ENCODE results near the gene ARSI. TPM values are rescaled to one million over a fixed set of nuclear protein-coding genes. Genes with fewer than 3 reads are reported as not detected.

ARSI gene
- total RNA-seq, 1 experiment from 2014 or later, result 0.71 TPM

- Mint-ChIP-seq H3K27ac (ENCODE audit: unreplicated experiment) (no peak overlapping the region), H3K36me3 (ENCODE audit: insufficient read depth, unreplicated experiment) (no peaks in the 10 kb centered on the region), H3K4me1 (ENCODE audit: low read depth, unreplicated experiment) (no peaks in the 10 kb centered on the region), H3K4me3 (ENCODE audit: low read depth, unreplicated experiment) (no peak overlapping the region), H3K27me3 (ENCODE audit: unreplicated experiment) (no peaks in the 10 kb centered on the region), H3K9me3 (ENCODE audit: low read depth, unreplicated experiment) (no peaks in the 10 kb centered on the region)
- no TSS peak for BruUV-seq (replicated peaks)
- CTCF ChIA-PET, result no interaction called here
- no peak for DNase-seq
- intact Hi-C loops (cut with micrococcal nuclease; ENCODE audit: unreplicated experiment), result no loop called here
- no peak for TF ChIP-seq CTCF (IDR thresholded peaks at IDR 0.05; ENCODE audit: unreplicated experiment)
Measured at GRCh38 chr5:150342583-150342982, 39.9 kb upstream of the ARSI start.

GRCh38 chr5:150341989-150342388, 39.3 kb upstream of the ARSI start:
- BruUV-seq (replicated peaks), result no TSS peak
- CTCF ChIA-PET, result no interaction called here
- intact Hi-C loops (cut with micrococcal nuclease; ENCODE audit: unreplicated experiment), result no loop called here
- H3K4me1 Mint-ChIP-seq (ENCODE audit: low read depth, unreplicated experiment), result no peaks in the 10 kb centered on the region
- H3K27ac Mint-ChIP-seq (ENCODE audit: unreplicated experiment), result no peak overlapping the region
- no peak overlapping the region for H3K4me3 Mint-ChIP-seq (ENCODE audit: low read depth, unreplicated experiment)
- no peak for DNase-seq
- no peak for TF ChIP-seq CTCF (IDR thresholded peaks at IDR 0.05; ENCODE audit: unreplicated experiment)
- no peaks in the 10 kb centered on the region for H3K27me3 Mint-ChIP-seq (ENCODE audit: unreplicated experiment)
- no peaks in the 10 kb centered on the region for H3K36me3 Mint-ChIP-seq (ENCODE audit: insufficient read depth, unreplicated experiment)
- no peaks in the 10 kb centered on the region for H3K9me3 Mint-ChIP-seq (ENCODE audit: low read depth, unreplicated experiment)

GRCh38 chr5:150341331-150341730, 38.6 kb upstream of the ARSI start:
- intact Hi-C loops (cut with micrococcal nuclease; ENCODE audit: unreplicated experiment), result no loop called here
- CTCF ChIA-PET, result no interaction called here
- no TSS peak for BruUV-seq (replicated peaks)
- Mint-ChIP-seq H3K36me3 (ENCODE audit: insufficient read depth, unreplicated experiment) (no peaks in the 10 kb centered on the region), H3K4me1 (ENCODE audit: low read depth, unreplicated experiment) (no peaks in the 10 kb centered on the region), H3K27ac (ENCODE audit: unreplicated experiment) (no peak overlapping the region), H3K27me3 (ENCODE audit: unreplicated experiment) (no peaks in the 10 kb centered on the region), H3K4me3 (ENCODE audit: low read depth, unreplicated experiment) (no peak overlapping the region), H3K9me3 (ENCODE audit: low read depth, unreplicated experiment) (no peaks in the 10 kb centered on the region)
- TF ChIP-seq CTCF (IDR thresholded peaks at IDR 0.05; ENCODE audit: unreplicated experiment), result no peak
- no peak for DNase-seq

GRCh38 chr5:150340614-150341255, 38.0 kb upstream of the ARSI start:
- Mint-ChIP-seq H3K36me3 (ENCODE audit: insufficient read depth, unreplicated experiment) (no peaks in the 10 kb centered on the region), H3K27me3 (ENCODE audit: unreplicated experiment) (no peaks in the 10 kb centered on the region), H3K4me3 (ENCODE audit: low read depth, unreplicated experiment) (no peak overlapping the region), H3K4me1 (ENCODE audit: low read depth, unreplicated experiment) (no peaks in the 10 kb centered on the region), H3K27ac (ENCODE audit: unreplicated experiment) (no peak overlapping the region), H3K9me3 (ENCODE audit: low read depth, unreplicated experiment) (no peaks in the 10 kb centered on the region)
- CTCF ChIA-PET, result interaction anchor here (0.7 to 0.8 kb wide), 3 partner anchors 9 to 740 kb away, joined by 3 to 6 read pairs (median 4); no protein-coding TSS in a partner anchor
- DNase-seq, result no peak
- intact Hi-C loops (cut with micrococcal nuclease; ENCODE audit: unreplicated experiment), result no loop called here
- no peak for TF ChIP-seq CTCF (IDR thresholded peaks at IDR 0.05; ENCODE audit: unreplicated experiment)
- BruUV-seq (replicated peaks), result no TSS peak
